Loucy (cell line): ENCODE results near the gene LMO2.

Source experiments
- H2AFZ ChIP-seq: fragments of 200-600 bp; sonication (generic); 2 replicates; pipeline ENCODE4 v1.6.0; 2016; ENCODE audit warnings: antibody characterized with exemption, mild to moderate bottlenecking, low read length, moderate library complexity
- H3F3A ChIP-seq: fragments of 200-600 bp; 2 replicates; pipeline ENCODE4 v1.6.0; 2016; ENCODE audit warnings: antibody characterized with exemption, low read depth, mild to moderate bottlenecking
- H3K27me3 ChIP-seq: fragments of 200-600 bp; sonication (generic); 2 replicates; pipeline ENCODE4 v1.6.1; 2014; ENCODE audit warnings: low read length, mild to moderate bottlenecking; ENCODE audit not compliant: insufficient read depth, poor library complexity, severe bottlenecking
- H3K36me3 ChIP-seq: fragments of 200-600 bp; sonication (generic); 2 replicates; pipeline ENCODE4 v1.6.1; 2016; ENCODE audit warnings: low read length; ENCODE audit not compliant: insufficient read depth
- H3K4me1 ChIP-seq: fragments of 200-600 bp; sonication (generic); 2 replicates; pipeline ENCODE4 v1.5.1; 2014; ENCODE audit warnings: low read length, mild to moderate bottlenecking; ENCODE audit not compliant: insufficient read depth, poor library complexity, severe bottlenecking
- H3K4me2 ChIP-seq: fragments of 200-600 bp; sonication (generic); 2 replicates; pipeline ENCODE4 v1.6.0; 2014; ENCODE audit warnings: antibody characterized with exemption, low read length, low read depth, mild to moderate bottlenecking; ENCODE audit not compliant: poor library complexity, severe bottlenecking
- H3K4me3 ChIP-seq: fragments of 200-600 bp; sonication (generic); 2 replicates; pipeline ENCODE4 v1.5.1; 2014; ENCODE audit warnings: low read length, mild to moderate bottlenecking, mixed read lengths; ENCODE audit not compliant: poor library complexity, severe bottlenecking
- H3K79me2 ChIP-seq: fragments of 200-600 bp; sonication (generic); 2 replicates; pipeline ENCODE4 v1.6.1; 2014; ENCODE audit warnings: low read length; ENCODE audit not compliant: insufficient read depth
- H3K9ac ChIP-seq: fragments of 200-600 bp; sonication (generic); 2 replicates; pipeline ENCODE4 v1.6.0; 2014; ENCODE audit warnings: mild to moderate bottlenecking, low read depth, low read length, moderate library complexity; ENCODE audit not compliant: poor library complexity, severe bottlenecking
- H3K9me2 ChIP-seq: fragments of 200-600 bp; sonication (generic); replicated peaks from 2 replicates; pipeline ENCODE4 v1.6.1; 2016; ENCODE audit warnings: low read depth, low read length, mixed read lengths
- H3K9me3 ChIP-seq: fragments of 200-600 bp; sonication (generic); 2 replicates; pipeline ENCODE4 v1.6.1; 2014; ENCODE audit warnings: mild to moderate bottlenecking, antibody characterized with exemption, low read length, low read depth; ENCODE audit not compliant: insufficient read depth
- H4K20me1 ChIP-seq: fragments of 200-600 bp; sonication (generic); 2 replicates; pipeline ENCODE4 v1.6.0; 2014; ENCODE audit warnings: antibody characterized with exemption, low read length, mild to moderate bottlenecking; ENCODE audit not compliant: insufficient read depth, poor library complexity, severe bottlenecking
- EZH2phosphoT487 ChIP-seq: fragments of 200-600 bp; IDR thresholded peaks from 2 replicates; pipeline ENCODE4 v1.6.1; 2018; ENCODE audit warnings: antibody characterized with exemption, mild to moderate bottlenecking, moderate library complexity, borderline replicate concordance
- TF ChIP-seq, protein P1 (sequence below): fragments of 200-600 bp; sonication (generic); conservative IDR thresholded peaks from 2 replicates; pipeline ENCODE4 v1.5.1; 2014; ENCODE audit warnings: mild to moderate bottlenecking, antibody characterized with exemption, low read length

Gene LMO2

GRCh38 chr11:33881651-33882503 is 10.0 kb downstream of the LMO2 start:
- Histone ChIP-seq H3K27me3 (no peaks in the 10 kb centered on the region), H3K36me3 (no peaks in the 10 kb centered on the region), H3F3A (no peaks in the 10 kb centered on the region), H3K4me3 (no peak overlapping the region), H3K79me2 (no peaks in the 10 kb centered on the region), H3K9me3 (no peaks in the 10 kb centered on the region), H3K4me1 (peaks cover 14% of the 10 kb centered on the region), H4K20me1 (no peaks in the 10 kb centered on the region), H3K4me2 (no peak overlapping the region), H3K9ac (no peak overlapping the region), H3K9me2 (no peaks in the 10 kb centered on the region), H2AFZ (no peak overlapping the region)
- TF ChIP-seq EZH2phosphoT487, result no peak
- TF ChIP-seq, protein P1, sequence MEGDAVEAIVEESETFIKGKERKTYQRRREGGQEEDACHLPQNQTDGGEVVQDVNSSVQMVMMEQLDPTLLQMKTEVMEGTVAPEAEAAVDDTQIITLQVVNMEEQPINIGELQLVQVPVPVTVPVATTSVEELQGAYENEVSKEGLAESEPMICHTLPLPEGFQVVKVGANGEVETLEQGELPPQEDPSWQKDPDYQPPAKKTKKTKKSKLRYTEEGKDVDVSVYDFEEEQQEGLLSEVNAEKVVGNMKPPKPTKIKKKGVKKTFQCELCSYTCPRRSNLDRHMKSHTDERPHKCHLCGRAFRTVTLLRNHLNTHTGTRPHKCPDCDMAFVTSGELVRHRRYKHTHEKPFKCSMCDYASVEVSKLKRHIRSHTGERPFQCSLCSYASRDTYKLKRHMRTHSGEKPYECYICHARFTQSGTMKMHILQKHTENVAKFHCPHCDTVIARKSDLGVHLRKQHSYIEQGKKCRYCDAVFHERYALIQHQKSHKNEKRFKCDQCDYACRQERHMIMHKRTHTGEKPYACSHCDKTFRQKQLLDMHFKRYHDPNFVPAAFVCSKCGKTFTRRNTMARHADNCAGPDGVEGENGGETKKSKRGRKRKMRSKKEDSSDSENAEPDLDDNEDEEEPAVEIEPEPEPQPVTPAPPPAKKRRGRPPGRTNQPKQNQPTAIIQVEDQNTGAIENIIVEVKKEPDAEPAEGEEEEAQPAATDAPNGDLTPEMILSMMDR, result no peak

- Histone ChIP-seq H3K9me3 (no peaks in the 10 kb centered on the region), H3K27me3 (no peaks in the 10 kb centered on the region), H3K4me1 (peaks cover 14% of the 10 kb centered on the region), H3K4me2 (no peak overlapping the region), H3K9ac (no peak overlapping the region), H3K79me2 (no peaks in the 10 kb centered on the region), H3K9me2 (no peaks in the 10 kb centered on the region), H4K20me1 (no peaks in the 10 kb centered on the region), H3K4me3 (no peak overlapping the region), H3K36me3 (no peaks in the 10 kb centered on the region), H3F3A (no peaks in the 10 kb centered on the region), H2AFZ (no peak overlapping the region)
- TF ChIP-seq EZH2phosphoT487, result no peak
- TF ChIP-seq, protein P1, result no peak
Measured at GRCh38 chr11:33880979-33881378, 10.9 kb downstream of the LMO2 start.

DNA sequence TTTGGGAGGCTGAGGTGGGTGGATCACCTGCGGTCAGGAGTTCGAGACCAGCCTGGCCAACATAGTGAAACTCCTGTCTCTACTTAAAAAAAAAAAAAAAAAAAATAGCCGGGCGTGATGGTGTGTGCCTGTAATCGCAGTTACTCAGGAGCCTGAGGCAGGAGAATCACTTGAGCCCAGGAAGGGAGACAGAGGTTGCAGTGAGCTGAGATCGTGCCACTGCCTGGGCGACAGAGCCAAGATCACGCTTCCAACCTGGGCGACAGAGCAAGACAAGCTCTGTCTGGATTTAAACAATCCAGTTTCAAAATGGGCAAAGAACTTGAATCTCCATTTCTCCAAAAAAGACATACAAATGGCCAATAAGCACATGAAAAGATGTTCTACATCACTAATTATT is 12.5 kb downstream of the LMO2 start:
- no peaks in the 10 kb centered on the region for H3K27me3 ChIP-seq
- H3K9me2 ChIP-seq, result no peaks in the 10 kb centered on the region
- no peak overlapping the region for H3K4me2 ChIP-seq
- no peaks in the 10 kb centered on the region for H3F3A ChIP-seq
- H3K9ac ChIP-seq, result no peak overlapping the region
- no peaks in the 10 kb centered on the region for H3K79me2 ChIP-seq
- no peaks in the 10 kb centered on the region for H3K9me3 ChIP-seq
- no peaks in the 10 kb centered on the region for H4K20me1 ChIP-seq
- H3K4me1 ChIP-seq, result peaks cover 10% of the 10 kb centered on the region
- TF ChIP-seq, protein P1, result no peak
- TF ChIP-seq EZH2phosphoT487, result no peak
- no peak overlapping the region for H2AFZ ChIP-seq
- H3K36me3 ChIP-seq, result no peaks in the 10 kb centered on the region
- no peak overlapping the region for H3K4me3 ChIP-seq
